ENCODE measurements around the gene SYNGR1. TPM values are rescaled to one million over a fixed set of nuclear protein-coding genes. Genes with fewer than 3 reads are reported as not detected.

The SYNGR1 gene
- total RNA-seq, 4 donors from 2014 or later = 25.5 to 51.3 (median 38.9) TPM

- intact Hi-C loops (cut with DNase I; ENCODE audit: low total_unique reads) = no loop called here
- 77 to 85% methylated on average over 6 of the region's 6 CpGs for WGBS, 2 donors
- no peak for DNase-seq (ENCODE audit: low spot score in 2 of 2)
- no peak for TF ChIP-seq POLR2A (IDR thresholded peaks at IDR 0.05)
- no peak for TF ChIP-seq CTCF (IDR thresholded peaks at IDR 0.05)
- H3K4me3 ChIP-seq (ENCODE audit: low read depth, poor library complexity, severe bottlenecking) = no peak overlapping the region
Measured at GRCh38 chr22:39434721-39435120, 84.9 kb downstream of the SYNGR1 start.

Other genes starting within 250 kb of the SYNGR1 start
- gene CBX7, start 197.3 kb upstream of the SYNGR1 start, total RNA-seq = 100 to 1,000 TPM in 1 of 4 donors, 10 to 100 TPM in 3; 47.6 to 108 (median 64.8) TPM
- 10 to 100 TPM; 12.2 to 22.3 (median 17.5) TPM for gene PDGFB, start 105.0 kb upstream of the SYNGR1 start, total RNA-seq
- 1,000 to 10,000 TPM; 2,414 to 3,362 (median 2,993) TPM for gene RPL3, start 30.4 kb upstream of the SYNGR1 start, total RNA-seq
- gene TAB1, start 49.8 kb downstream of the SYNGR1 start, total RNA-seq = 10 to 100 TPM; 24.1 to 35.9 (median 29.8) TPM
- 1 to 10 TPM; 1.2 to 5.5 (median 3.2) TPM for gene MGAT3, start 107.0 kb downstream of the SYNGR1 start, total RNA-seq
- 10 to 100 TPM; 12.8 to 27.1 (median 20.2) TPM for gene MIEF1, start 152.3 kb downstream of the SYNGR1 start, total RNA-seq
- 100 to 1,000 TPM; 214 to 336 (median 309) TPM for gene ATF4, start 170.6 kb downstream of the SYNGR1 start, total RNA-seq
- 100 to 1,000 TPM in 3 of 4 donors, 10 to 100 TPM in 1; 93.4 to 157 (median 121) TPM for gene RPS19BP1, start 182.8 kb downstream of the SYNGR1 start, total RNA-seq
- under 1 TPM; 0.13 to 0.27 (median 0.21) TPM for gene CACNA1I, start 220.8 kb downstream of the SYNGR1 start, total RNA-seq